Chondrocyte (in vitro differentiated cells): ENCODE data around the gene PPP1R27. TPM values are rescaled to one million over a fixed set of nuclear protein-coding genes. Genes with fewer than 3 reads are reported as not detected.

ENCODE experiments used
- DNase-seq: peaks from one replicate; pipeline ENCODE4 v3.0.0; 2021; ENCODE audit warnings: mixed read lengths, low spot score
- H3K27ac Mint-ChIP-seq: one replicate; pipeline ENCODE4 v1.8.0; 2021; ENCODE audit warnings: mild to moderate bottlenecking, moderate library complexity, mixed read lengths; ENCODE audit not compliant: unreplicated experiment
- H3K27me3 Mint-ChIP-seq: 2 replicates; pipeline ENCODE4 v1.8.0; 2021; ENCODE audit warnings: low read depth, mixed read lengths
- H3K36me3 Mint-ChIP-seq: 2 replicates; pipeline ENCODE4 v1.8.0; 2021; ENCODE audit warnings: low read depth, mixed read lengths
- H3K4me1 Mint-ChIP-seq: 2 replicates; pipeline ENCODE4 v1.8.0; 2021; ENCODE audit warnings: low read depth, mild to moderate bottlenecking, mixed read lengths
- H3K4me3 Mint-ChIP-seq: one replicate; pipeline ENCODE4 v1.8.0; 2021; ENCODE audit warnings: mild to moderate bottlenecking, moderate library complexity, mixed read lengths; ENCODE audit not compliant: unreplicated experiment
- H3K9me3 Mint-ChIP-seq: 2 replicates; pipeline ENCODE4 v1.8.0; 2021; ENCODE audit warnings: low read depth, mixed read lengths
- total RNA-seq: library from RNA; stranded (reverse); gene quantifications from 3 replicates; pipeline ENCODE4 v1.2.1, GENCODE V29; 2021
- TF ChIP-seq, protein P1 (sequence below): fragments of 200-600 bp; sonication (generic); IDR thresholded peaks from 2 replicates; pipeline ENCODE4 v1.5.0; 2021; ENCODE audit warnings: antibody characterized with exemption, mild to moderate bottlenecking, moderate library complexity

The PPP1R27 gene
- total RNA-seq, 1 donor from 2014 or later: not detected

DNA sequence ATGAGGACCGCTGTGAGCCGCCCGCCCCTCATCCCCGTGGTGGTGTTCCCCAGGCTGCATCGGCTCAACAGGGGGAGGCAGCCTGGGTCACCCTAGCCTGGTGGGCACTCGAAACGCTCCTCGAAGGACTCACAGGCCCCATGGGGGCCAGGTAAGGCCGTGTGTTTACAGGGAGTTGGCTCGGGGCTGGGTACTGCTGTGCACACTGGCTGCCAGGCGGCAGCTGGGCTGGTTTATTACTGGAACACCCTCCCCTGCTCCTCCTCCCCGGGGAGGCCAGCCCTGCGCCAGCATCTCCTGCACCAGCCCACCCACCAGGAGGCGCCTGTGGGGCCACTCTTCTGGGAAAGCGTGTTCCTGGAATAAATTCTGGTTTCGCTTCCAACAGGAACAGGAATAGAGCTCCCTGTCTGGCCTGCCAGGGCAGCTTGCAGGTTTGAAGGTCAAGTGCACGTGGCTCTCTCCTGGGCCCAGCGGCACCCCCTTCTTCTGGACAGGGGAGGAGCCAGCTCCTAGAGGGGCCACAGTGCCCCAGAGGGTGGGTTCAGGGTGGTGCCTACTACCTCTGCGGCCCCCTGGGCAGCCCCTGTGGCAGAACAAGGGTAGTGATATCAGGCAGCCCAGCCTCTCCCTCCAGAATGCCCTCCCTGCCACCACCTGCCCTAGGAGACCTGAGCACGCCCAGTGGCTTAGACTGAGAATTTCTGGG is 13.1 kb downstream of the PPP1R27 start:
- Mint-ChIP-seq H3K27ac (no peak overlapping the region), H3K4me1 (no peaks in the 10 kb centered on the region), H3K9me3 (no peaks in the 10 kb centered on the region), H3K36me3 (peaks cover 8% of the 10 kb centered on the region), H3K4me3 (no peak overlapping the region), H3K27me3 (peaks cover 5% of the 10 kb centered on the region)
- TF ChIP-seq, protein P1, sequence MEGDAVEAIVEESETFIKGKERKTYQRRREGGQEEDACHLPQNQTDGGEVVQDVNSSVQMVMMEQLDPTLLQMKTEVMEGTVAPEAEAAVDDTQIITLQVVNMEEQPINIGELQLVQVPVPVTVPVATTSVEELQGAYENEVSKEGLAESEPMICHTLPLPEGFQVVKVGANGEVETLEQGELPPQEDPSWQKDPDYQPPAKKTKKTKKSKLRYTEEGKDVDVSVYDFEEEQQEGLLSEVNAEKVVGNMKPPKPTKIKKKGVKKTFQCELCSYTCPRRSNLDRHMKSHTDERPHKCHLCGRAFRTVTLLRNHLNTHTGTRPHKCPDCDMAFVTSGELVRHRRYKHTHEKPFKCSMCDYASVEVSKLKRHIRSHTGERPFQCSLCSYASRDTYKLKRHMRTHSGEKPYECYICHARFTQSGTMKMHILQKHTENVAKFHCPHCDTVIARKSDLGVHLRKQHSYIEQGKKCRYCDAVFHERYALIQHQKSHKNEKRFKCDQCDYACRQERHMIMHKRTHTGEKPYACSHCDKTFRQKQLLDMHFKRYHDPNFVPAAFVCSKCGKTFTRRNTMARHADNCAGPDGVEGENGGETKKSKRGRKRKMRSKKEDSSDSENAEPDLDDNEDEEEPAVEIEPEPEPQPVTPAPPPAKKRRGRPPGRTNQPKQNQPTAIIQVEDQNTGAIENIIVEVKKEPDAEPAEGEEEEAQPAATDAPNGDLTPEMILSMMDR: peak; percentile 59
- DNase-seq: no peak

DNA sequence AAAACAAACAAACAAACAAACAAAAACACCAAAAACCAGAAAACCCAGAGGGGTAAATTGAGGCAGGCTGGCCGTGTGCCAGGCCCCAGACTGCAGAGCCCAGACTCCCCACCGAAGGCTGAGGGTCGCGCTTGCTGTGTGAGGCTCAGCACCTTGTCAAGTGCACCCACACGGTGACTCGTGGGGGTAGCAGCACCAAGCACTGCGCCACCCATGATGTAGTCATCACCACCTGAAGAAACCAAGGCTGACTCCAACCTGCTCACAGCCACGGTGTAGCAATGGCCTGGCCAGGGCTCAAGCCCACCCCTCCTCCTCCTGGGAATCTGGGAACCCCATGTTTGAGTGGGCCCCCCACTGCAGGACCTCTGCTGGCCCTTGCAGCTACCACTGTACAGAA is 13.7 kb downstream of the PPP1R27 start:
- H3K4me1 Mint-ChIP-seq: no peaks in the 10 kb centered on the region
- TF ChIP-seq, protein P1: no peak

DNA sequence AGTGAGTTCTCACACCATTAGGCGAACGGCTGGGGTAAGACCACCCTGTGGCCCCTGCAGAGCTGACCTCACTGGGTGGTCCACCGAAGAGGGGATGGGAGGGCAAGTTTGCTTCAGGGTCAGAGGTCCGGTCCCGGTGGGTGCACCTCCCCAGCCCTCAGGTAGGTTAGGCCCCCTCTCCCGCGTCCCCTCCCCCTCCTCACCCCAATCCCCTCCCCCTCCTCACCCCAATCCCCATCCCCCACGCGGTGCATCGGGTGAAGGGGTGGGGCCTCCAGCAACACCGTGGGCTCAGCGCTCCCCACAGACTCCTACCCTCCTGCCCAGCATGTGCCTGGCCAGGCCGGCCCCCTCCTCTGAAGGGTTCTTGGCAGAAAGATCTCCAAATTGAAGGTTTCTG is 15.1 kb downstream of the PPP1R27 start:
- no peaks in the 10 kb centered on the region for H3K9me3 Mint-ChIP-seq
- DNase-seq: no peak
- H3K27ac Mint-ChIP-seq: no peak overlapping the region
- H3K4me1 Mint-ChIP-seq: no peaks in the 10 kb centered on the region
- TF ChIP-seq, protein P1: no peak
- H3K27me3 Mint-ChIP-seq: peaks cover 5% of the 10 kb centered on the region
- peaks cover 6% of the 10 kb centered on the region for H3K36me3 Mint-ChIP-seq
- H3K4me3 Mint-ChIP-seq: no peak overlapping the region

More for the DNA sequence above, 13.7 kb downstream of the PPP1R27 start:
- H3K27ac Mint-ChIP-seq: no peak overlapping the region
- H3K9me3 Mint-ChIP-seq: no peaks in the 10 kb centered on the region
- DNase-seq: no peak
- peaks cover 5% of the 10 kb centered on the region for H3K27me3 Mint-ChIP-seq
- H3K4me3 Mint-ChIP-seq: no peak overlapping the region
- peaks cover 8% of the 10 kb centered on the region for H3K36me3 Mint-ChIP-seq

DNA sequence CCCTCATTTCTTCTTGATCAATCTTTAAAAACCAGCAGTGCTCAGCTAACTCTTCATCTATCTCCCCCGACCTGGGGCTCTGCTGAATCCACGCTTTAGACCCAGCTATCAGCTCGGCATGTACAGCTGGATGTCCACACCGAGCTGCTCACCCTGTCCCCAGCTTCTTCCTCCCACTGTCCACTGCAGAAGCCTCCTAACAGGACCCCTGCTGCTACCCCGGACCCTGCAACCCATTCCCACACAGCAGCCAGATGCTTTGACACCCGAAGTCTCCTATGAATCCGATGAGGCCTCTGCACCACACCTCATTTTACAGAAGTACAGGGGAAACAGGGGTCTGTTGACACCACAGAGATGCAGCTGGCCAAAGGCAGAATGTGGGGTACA is 17.1 kb downstream of the PPP1R27 start:
- DNase-seq: no peak
- no peaks in the 10 kb centered on the region for H3K4me1 Mint-ChIP-seq
- peaks cover 3% of the 10 kb centered on the region for H3K36me3 Mint-ChIP-seq
- H3K9me3 Mint-ChIP-seq: no peaks in the 10 kb centered on the region
- H3K27me3 Mint-ChIP-seq: peaks cover 5% of the 10 kb centered on the region
- no peak overlapping the region for H3K4me3 Mint-ChIP-seq
- peak overlapping the region; percentile 14 for H3K27ac Mint-ChIP-seq
- TF ChIP-seq, protein P1: no peak

DNA sequence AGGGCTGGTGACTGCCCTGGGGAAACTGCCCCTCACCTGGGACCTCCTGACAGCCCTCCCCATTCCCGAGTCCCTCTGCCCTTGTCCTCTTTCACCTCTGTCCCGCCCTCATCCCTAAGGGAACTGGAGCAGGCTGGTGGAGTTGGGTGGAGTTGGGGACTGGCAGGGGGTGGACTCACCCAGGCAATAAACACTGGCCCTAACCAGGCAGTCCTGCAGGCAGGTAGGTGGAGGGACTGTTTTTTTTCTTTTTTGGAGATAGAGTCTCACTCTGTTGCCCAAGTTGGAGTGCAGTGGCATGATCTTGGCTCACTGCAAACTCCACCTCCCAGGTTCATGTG is 19.2 kb downstream of the PPP1R27 start:
- Mint-ChIP-seq H3K27me3 (peaks cover 5% of the 10 kb centered on the region), H3K36me3 (no peaks in the 10 kb centered on the region), H3K9me3 (no peaks in the 10 kb centered on the region), H3K4me1 (no peaks in the 10 kb centered on the region), H3K4me3 (no peak overlapping the region), H3K27ac (no peak overlapping the region)
- DNase-seq: no peak
- TF ChIP-seq, protein P1: no peak
